Trophoblast cell (in vitro differentiated cells and primary cell): ENCODE data around the gene MRTFB.
A peak's percentile ranks its signal among the peaks of the same experiment; 100 is the strongest.
"Not testable (repeated sequence)": the region's sequence is repeated elsewhere in the genome, so short reads cannot be mapped to it uniquely, and the experiment has no call there.

ENCODE experiments used
- DNase-seq, 2 donors: peaks; one replicate each; pipeline ENCODE4 v3.0.0-alpha.2; 2016
- H2AFZ ChIP-seq: 2 replicates; pipeline ENCODE4 v1.6.1; 2013; ENCODE audit warnings: low read length, moderate library complexity, mild to moderate bottlenecking; ENCODE audit not compliant: insufficient read depth, poor library complexity
- H2AK5ac ChIP-seq: 2 replicates; pipeline ENCODE4 v1.6.1; 2013; ENCODE audit warnings: mild to moderate bottlenecking, low read length
- H2BK120ac ChIP-seq: 2 replicates; pipeline ENCODE4 v1.6.1; 2013; ENCODE audit warnings: low read length, mild to moderate bottlenecking, moderate library complexity; ENCODE audit not compliant: insufficient read depth, poor library complexity
- H2BK12ac ChIP-seq: 2 replicates; pipeline ENCODE4 v1.6.1; 2013; ENCODE audit warnings: mild to moderate bottlenecking, low read length, moderate library complexity
- H2BK5ac ChIP-seq: 2 replicates; pipeline ENCODE4 v1.6.1; 2013; ENCODE audit warnings: low read length, low read depth, moderate library complexity, mild to moderate bottlenecking; ENCODE audit not compliant: poor library complexity
- H3K14ac ChIP-seq: 2 replicates; pipeline ENCODE4 v1.6.1; 2013; ENCODE audit warnings: mild to moderate bottlenecking, low read length
- H3K18ac ChIP-seq: 2 replicates; pipeline ENCODE4 v1.6.1; 2013; ENCODE audit warnings: mild to moderate bottlenecking, low read length
- H3K23ac ChIP-seq: 2 replicates; pipeline ENCODE4 v1.6.1; 2013; ENCODE audit warnings: low read length
- H3K27ac ChIP-seq: 2 replicates; pipeline ENCODE4 v1.5.1; 2013; ENCODE audit warnings: low read depth, mild to moderate bottlenecking, inconsistent platforms, low read length, moderate library complexity
- H3K27me3 ChIP-seq: 2 replicates; pipeline ENCODE4 v1.6.1; 2013; ENCODE audit warnings: inconsistent platforms, mild to moderate bottlenecking, low read length, moderate library complexity; ENCODE audit not compliant: insufficient read depth
- H3K36me3 ChIP-seq, 2 experiments: 1 replicate in 1 of 2; 2 replicates in 1 of 2; pipeline ENCODE4 v1.6.1; 2013; ENCODE audit warnings: low read length in 2 of 2, mild to moderate bottlenecking in 2 of 2, moderate library complexity in 1 of 2; ENCODE audit not compliant: insufficient read depth in 2 of 2, control insufficient read depth in 1 of 2
- H3K4ac ChIP-seq: 2 replicates; pipeline ENCODE4 v1.6.1; 2013; ENCODE audit warnings: low read depth, mild to moderate bottlenecking, low read length, moderate library complexity
- H3K4me1 ChIP-seq, 2 experiments: 1 replicate in 1 of 2; 2 replicates in 1 of 2; pipeline ENCODE4 v1.6.1; 2013; ENCODE audit warnings: low read length in 2 of 2, mild to moderate bottlenecking in 2 of 2, moderate library complexity in 1 of 2; ENCODE audit not compliant: insufficient read depth in 2 of 2, control insufficient read depth in 1 of 2
- H3K4me2 ChIP-seq: 2 replicates; pipeline ENCODE4 v1.6.1; 2013; ENCODE audit warnings: inconsistent platforms, mild to moderate bottlenecking, low read length, moderate library complexity
- H3K4me3 ChIP-seq: 2 replicates; pipeline ENCODE4 v1.5.1; 2013; ENCODE audit warnings: mild to moderate bottlenecking, low read depth, low read length, inconsistent platforms
- H3K79me1 ChIP-seq: one replicate; pipeline ENCODE4 v1.6.1; 2013; ENCODE audit warnings: low read length
- H3K79me2 ChIP-seq: 2 replicates; pipeline ENCODE4 v1.6.1; 2013; ENCODE audit warnings: low read length, mild to moderate bottlenecking; ENCODE audit not compliant: control insufficient read depth, insufficient read depth, poor library complexity
- H3K9ac ChIP-seq: 2 replicates; pipeline ENCODE4 v1.6.1; 2013; ENCODE audit warnings: mild to moderate bottlenecking, low read length
- H3K9me3 ChIP-seq: 2 replicates; pipeline ENCODE4 v1.6.1; 2013; ENCODE audit warnings: low read depth, mild to moderate bottlenecking, control low read depth, inconsistent platforms, low read length; ENCODE audit not compliant: insufficient read depth
- H4K12ac ChIP-seq: 2 replicates; pipeline ENCODE4 v1.6.1; 2013; ENCODE audit warnings: low read depth, mild to moderate bottlenecking, low read length, moderate library complexity
- H4K8ac ChIP-seq: 2 replicates; pipeline ENCODE4 v1.6.1; 2013; ENCODE audit warnings: low read depth, mild to moderate bottlenecking, low read length, moderate library complexity
- H4K91ac ChIP-seq: one replicate; pipeline ENCODE4 v1.6.1; 2013; ENCODE audit warnings: low read depth, mild to moderate bottlenecking, low read length, moderate library complexity
- WGBS: extraction: QIAGEN DNeasy Blood & Tissue Kit; methylation state at CpG from one replicate; pipeline ENCODE4 v1.1.7; 2013; ENCODE audit warnings: missing lambda C conversion rate; ENCODE audit not compliant: insufficient read length, insufficient coverage; ENCODE audit errors: extremely low coverage; 5-methylcytosine and 5-hydroxymethylcytosine counted together

MRTFB gene

DNA sequence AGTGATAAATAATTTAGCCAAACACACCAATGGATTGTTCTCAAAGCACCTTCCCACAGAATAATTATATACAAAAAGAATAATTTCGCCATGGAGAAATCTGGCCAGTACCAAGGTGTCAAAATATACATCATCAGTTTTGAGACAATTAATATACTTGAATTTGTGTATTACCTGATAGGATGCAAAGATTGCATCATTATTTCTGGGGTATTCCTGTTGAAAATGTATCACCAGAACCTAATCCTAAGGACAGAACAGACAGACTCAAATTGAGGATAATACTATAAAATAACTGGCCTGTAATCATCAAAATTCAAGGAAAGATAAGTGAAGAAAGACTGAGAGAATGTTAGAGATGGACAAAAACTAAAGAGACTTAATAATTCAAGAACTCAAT is 111.9 kb downstream of the MRTFB start:
- H3K27ac ChIP-seq = no peak overlapping the region
- H2BK12ac ChIP-seq = no peak overlapping the region
- H3K4me3 ChIP-seq = no peak overlapping the region
- H3K36me3 ChIP-seq = no peaks in the 10 kb centered on the region
- no peak overlapping the region for H3K18ac ChIP-seq
- H2AK5ac ChIP-seq = no peak overlapping the region
- no CpG with 5 or more reads among the region's 1 CpG for WGBS
- no peaks in the 10 kb centered on the region for H3K27me3 ChIP-seq
- no peak overlapping the region for H4K91ac ChIP-seq
- no peak for DNase-seq
- H2BK5ac ChIP-seq = no peak overlapping the region
- no peak overlapping the region for H3K4me2 ChIP-seq
- no peak overlapping the region for H4K8ac ChIP-seq
- H4K12ac ChIP-seq = no peak overlapping the region
- no peak overlapping the region for H3K9ac ChIP-seq
- H3K4ac ChIP-seq = no peak overlapping the region
- H3K4me1 ChIP-seq = peaks cover 9 to 18% of the 10 kb centered on the region in 2 experiments
- H2BK120ac ChIP-seq = no peak overlapping the region
- H2AFZ ChIP-seq = no peak overlapping the region
- no peak overlapping the region for H3K14ac ChIP-seq
- no peaks in the 10 kb centered on the region for H3K9me3 ChIP-seq
- H3K79me2 ChIP-seq = no peaks in the 10 kb centered on the region
- H3K79me1 ChIP-seq = peaks cover 3% of the 10 kb centered on the region
- H3K23ac ChIP-seq = no peak overlapping the region

DNA sequence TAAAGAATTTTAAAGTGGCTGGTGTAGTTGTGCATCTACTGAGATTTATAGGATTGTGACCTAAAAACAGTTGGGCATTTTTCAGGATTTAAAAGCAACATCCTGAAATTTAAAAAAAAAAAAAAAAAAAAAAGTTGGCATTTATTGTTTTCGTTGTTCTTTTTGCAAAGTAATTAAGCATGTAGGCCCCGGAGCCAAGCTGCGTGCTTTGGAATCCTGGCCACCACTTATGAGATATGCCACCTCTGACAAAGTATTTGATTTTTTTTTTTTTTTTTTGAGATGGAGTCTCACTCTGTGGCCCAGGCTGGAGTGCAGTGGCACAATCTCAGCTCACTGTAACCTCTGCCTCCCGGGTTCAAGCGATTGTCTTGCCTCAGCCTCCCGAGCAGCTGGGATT is 112.8 kb downstream of the MRTFB start:
- H4K12ac ChIP-seq, H3K4me2 ChIP-seq, H2AFZ ChIP-seq, H3K79me1 ChIP-seq, H3K23ac ChIP-seq, H3K79me2 ChIP-seq, H2BK12ac ChIP-seq, H2BK5ac ChIP-seq, H3K4ac ChIP-seq, H3K36me3 ChIP-seq, H3K9me3 ChIP-seq, H4K91ac ChIP-seq, H2BK120ac ChIP-seq, H3K14ac ChIP-seq, H3K9ac ChIP-seq, H3K27ac ChIP-seq, H3K27me3 ChIP-seq, H3K18ac ChIP-seq, H4K8ac ChIP-seq, H3K4me3 ChIP-seq, H2AK5ac ChIP-seq: not testable (repeated sequence)
- DNase-seq = peak in 1 of 2 donors; percentile 56
- H3K4me1 ChIP-seq = peaks cover 9 to 18% of the 10 kb centered on the region in 2 experiments
- no CpG with 5 or more reads among the region's 6 CpGs for WGBS

DNA sequence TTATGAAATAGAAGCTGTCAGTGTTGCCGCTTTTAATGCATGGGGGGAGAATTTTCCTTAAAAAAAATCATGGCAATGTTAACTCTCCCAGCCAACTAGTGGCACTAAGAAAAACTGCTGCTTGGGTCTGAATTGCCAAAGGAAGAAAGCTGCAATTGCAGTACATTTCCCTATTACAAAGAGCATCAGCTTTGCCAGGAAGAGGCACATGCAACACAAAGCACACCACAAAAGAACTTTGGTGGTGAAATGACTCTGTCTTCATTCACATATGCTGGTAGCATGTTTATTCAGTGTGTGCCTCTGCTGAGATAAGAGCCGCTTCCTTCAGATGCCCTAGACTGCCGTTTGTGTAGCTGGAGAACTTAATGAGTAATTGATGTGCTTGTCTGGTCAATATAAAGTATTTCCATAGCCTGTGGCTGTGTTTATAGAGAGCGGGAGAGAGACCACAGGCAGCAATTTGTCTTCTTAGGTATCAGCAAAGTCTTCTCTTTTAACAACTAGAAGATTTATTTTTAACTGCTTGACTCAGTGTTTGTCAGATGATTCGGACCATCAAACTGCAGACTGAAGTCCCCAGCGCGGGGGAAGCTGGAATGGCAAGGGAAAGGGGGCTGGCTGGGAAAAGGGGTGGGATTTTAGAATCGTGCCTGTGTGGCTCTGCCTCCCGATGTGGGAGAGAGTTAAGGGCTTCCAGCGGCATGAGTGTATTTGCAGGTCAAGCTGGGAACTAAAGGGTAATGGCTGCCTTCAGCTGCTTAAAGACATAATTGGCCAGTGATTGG is 115.1 kb downstream of the MRTFB start:
- H3K27ac ChIP-seq = peak overlapping the region; percentile 7
- H2BK5ac ChIP-seq = no peak overlapping the region
- H4K91ac ChIP-seq = no peak overlapping the region
- no peaks in the 10 kb centered on the region for H3K9me3 ChIP-seq
- H4K8ac ChIP-seq = no peak overlapping the region
- peak; percentile 33 to 58 for DNase-seq
- no peak overlapping the region for H3K14ac ChIP-seq
- H3K4me2 ChIP-seq = peak overlapping the region; percentile 55
- H3K4ac ChIP-seq = no peak overlapping the region
- no peak overlapping the region for H3K23ac ChIP-seq
- H4K12ac ChIP-seq = no peak overlapping the region
- H3K18ac ChIP-seq = peak overlapping the region; percentile 54
- no peak overlapping the region for H2AK5ac ChIP-seq
- H3K27me3 ChIP-seq = no peaks in the 10 kb centered on the region
- H3K9ac ChIP-seq = no peak overlapping the region
- H3K79me2 ChIP-seq = no peaks in the 10 kb centered on the region
- H3K4me3 ChIP-seq = no peak overlapping the region
- no peaks in the 10 kb centered on the region for H3K36me3 ChIP-seq
- WGBS = no CpG with 5 or more reads among the region's 10 CpGs
- H3K4me1 ChIP-seq = peaks cover 9 to 15% of the 10 kb centered on the region in 2 experiments
- H3K79me1 ChIP-seq = peaks cover 4% of the 10 kb centered on the region
- H2BK120ac ChIP-seq = no peak overlapping the region
- H2BK12ac ChIP-seq = no peak overlapping the region
- H2AFZ ChIP-seq = no peak overlapping the region

DNA sequence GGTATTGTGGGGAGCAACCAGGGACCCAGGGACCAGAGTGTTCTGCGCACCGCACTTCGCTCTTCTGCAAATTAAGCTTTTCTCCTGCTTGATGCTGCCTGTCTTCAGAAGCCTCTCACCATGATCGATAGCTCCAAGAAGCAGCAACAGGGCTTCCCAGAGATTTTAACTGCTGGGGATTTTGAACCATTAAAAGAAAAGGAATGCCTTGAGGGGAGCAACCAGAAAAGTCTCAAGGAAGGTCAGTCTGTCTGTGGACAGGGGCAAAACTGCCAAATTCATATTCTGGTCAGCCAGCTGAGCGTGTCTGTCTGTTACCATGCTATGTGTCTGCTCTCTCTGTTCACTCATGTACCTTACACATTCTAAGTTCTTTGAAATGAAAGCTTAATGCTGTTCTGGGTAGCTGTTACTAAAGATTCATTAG is 115.7 kb downstream of the MRTFB start:
- Histone ChIP-seq H3K4me3 (no peak overlapping the region), H2BK120ac (no peak overlapping the region), H3K79me2 (no peaks in the 10 kb centered on the region), H3K9me3 (no peaks in the 10 kb centered on the region), H3K27me3 (no peaks in the 10 kb centered on the region), H3K36me3 (no peaks in the 10 kb centered on the region), H3K4ac (no peak overlapping the region), H3K9ac (no peak overlapping the region), H3K79me1 (peaks cover 4% of the 10 kb centered on the region), H3K27ac (peak overlapping the region; percentile 29), H3K18ac (no peak overlapping the region), H3K23ac (no peak overlapping the region), H2BK5ac (no peak overlapping the region), H3K14ac (no peak overlapping the region), H4K12ac (no peak overlapping the region), H2BK12ac (no peak overlapping the region), H4K91ac (no peak overlapping the region), H3K4me2 (peak overlapping the region; percentile 55), H2AFZ (no peak overlapping the region), H3K4me1 (peaks cover 9 to 15% of the 10 kb centered on the region in 2 experiments), H2AK5ac (no peak overlapping the region), H4K8ac (no peak overlapping the region)
- DNase-seq = no peak
- no CpG with 5 or more reads among the region's 5 CpGs for WGBS
